ENCODE data around the gene UBE2E2.

GRCh38 chr3:23440416-23441294 is 237.5 kb downstream of the UBE2E2 start:
- no peak for TF ChIP-seq EZH2phosphoT487 (IDR thresholded peaks at IDR 0.05; ENCODE audit: insufficient read depth, low read depth)
- TF ChIP-seq EZH2 (IDR thresholded peaks at IDR 0.05; ENCODE audit: insufficient read depth, poor library complexity, severe bottlenecking) = no peak
